ENCODE measurements around the gene HSPA1L.

HSPA1L gene

DNA sequence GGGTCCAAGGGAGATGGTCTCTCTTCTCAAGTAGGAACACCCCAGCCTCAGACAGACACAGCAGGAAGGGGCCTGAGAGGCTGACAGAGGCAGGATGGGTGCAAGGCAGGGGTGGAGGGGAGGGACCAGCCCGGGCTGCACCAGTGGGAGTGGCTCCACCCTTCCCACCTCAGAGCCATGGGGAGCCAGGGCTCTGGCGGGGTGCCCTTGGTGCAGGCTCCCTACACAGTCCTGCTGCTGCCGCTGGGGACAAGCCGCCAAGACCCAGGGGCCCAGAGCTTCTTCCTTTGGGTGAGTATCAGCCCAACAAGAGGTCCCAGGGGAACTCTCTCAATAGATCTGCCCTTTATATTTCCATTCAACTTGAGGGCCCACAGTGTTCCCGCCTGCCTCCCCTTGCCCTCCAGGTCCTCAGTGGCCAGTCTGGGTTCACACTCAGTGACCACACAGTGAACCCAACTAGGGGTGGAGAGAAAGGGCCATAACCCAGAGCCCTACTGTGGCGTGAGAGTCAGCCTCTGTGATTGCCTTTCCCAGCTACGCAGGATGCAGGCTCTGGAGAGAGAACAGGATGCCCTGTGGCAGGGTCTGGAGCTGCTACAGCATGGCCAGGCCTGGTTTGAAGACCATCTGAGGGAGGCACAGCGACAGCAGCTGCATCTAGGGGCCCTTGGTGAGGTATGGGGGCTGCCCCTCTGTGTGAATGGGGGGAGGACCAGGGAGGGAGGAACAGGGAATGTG lies 52.0 kb downstream of the HSPA1L start:
- no peak for DNase-seq

DNA sequence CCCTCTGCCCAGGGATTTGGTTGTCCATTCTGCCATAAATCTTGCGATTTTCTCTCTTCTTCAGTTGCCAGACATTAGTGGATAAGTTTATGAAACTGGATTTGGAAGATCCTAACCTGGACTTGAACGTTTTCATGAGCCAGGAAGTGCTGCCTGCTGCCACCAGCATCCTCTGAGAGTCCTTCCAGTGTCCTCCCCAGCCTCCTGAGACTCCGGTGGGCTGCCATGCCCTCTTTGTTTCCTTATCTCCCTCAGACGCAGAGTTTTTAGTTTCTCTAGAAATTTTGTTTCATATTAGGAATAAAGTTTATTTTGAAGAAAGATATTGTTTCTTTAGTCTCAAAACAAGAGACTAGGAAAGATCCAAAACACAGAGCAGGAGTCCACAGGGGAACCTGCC lies 52.7 kb downstream of the HSPA1L start, which contains the start of gene SAPCD1:
SAPCD1 (plus strand) TSS at position 301 of the 400 bp plus-strand sequence. CDS start 399 bp downstream, outside the sequence.
- DNase-seq, result no peak

DNA sequence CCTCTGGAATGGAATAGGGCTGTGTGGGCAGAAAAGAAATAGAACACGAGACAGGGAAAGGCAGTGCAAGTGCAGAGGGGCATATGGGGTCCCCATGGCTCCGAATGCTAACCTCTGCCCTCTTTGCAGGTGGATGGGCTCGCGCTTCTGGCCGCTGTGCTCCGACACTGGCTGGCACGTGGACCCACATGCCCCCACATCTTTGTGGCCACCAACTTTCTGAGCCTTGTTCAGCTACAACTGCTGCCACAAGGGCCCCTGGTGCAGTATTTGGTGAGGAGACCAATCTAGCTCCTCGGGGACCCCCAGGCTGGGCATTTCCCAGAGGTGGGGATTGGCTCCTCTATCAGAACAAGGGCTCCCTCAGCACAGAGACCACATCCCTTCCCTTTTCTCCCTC lies 53.7 kb downstream of the HSPA1L start:
- no peak for DNase-seq

GRCh38 chr6:31760790-31761189 lies 54.3 kb downstream of the HSPA1L start:
- DNase-seq, result no peak

Data from NCI-H2171 (cell line).